ENCODE results near the gene BCL2L1.
A peak's percentile ranks its signal among the peaks of the same experiment; 100 is the strongest.
"Not testable (repeated sequence)": the region's sequence is repeated elsewhere in the genome, so short reads cannot be mapped to it uniquely, and the experiment has no call there.

The BCL2L1 gene

DNA sequence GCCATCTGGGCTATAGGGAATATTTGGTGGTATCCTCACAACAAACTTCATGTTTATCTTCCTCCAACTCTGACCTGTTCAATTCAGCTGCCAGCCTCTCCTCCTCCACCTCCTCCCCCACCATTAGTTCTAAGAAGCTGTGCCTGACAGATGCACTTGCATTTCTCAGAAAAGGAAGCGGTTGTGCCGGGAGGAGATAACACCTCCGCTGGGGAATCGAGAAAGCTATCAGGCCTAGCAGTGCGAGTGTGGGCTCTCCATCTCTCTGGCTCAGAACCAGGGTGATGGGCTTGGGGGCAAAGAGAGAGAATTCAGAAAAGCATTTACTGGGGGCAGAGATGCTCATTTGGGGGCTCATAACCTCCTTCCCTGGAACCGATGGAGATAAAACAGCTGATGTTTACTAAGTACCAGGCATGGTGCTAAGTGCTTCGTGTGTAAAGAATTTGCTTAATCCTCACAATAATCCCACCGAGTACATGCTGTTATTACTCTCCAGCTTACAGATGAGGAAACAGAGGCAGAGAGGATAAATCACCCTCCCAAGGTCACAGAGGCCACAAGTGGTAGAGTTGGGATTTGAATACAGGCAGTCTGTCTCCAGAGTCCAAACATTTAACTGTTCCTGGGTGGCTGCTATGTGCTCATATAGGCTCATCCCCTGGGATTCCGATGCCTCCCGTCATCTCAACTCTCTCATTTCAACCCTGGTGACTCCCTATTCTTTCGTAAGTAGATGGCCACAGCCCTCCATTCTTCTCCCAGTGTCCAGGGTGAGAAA, 46.6 kb downstream of the BCL2L1 start:
- DNase-seq (ENCODE audit: low read depth, low spot score), result no peak

DNA sequence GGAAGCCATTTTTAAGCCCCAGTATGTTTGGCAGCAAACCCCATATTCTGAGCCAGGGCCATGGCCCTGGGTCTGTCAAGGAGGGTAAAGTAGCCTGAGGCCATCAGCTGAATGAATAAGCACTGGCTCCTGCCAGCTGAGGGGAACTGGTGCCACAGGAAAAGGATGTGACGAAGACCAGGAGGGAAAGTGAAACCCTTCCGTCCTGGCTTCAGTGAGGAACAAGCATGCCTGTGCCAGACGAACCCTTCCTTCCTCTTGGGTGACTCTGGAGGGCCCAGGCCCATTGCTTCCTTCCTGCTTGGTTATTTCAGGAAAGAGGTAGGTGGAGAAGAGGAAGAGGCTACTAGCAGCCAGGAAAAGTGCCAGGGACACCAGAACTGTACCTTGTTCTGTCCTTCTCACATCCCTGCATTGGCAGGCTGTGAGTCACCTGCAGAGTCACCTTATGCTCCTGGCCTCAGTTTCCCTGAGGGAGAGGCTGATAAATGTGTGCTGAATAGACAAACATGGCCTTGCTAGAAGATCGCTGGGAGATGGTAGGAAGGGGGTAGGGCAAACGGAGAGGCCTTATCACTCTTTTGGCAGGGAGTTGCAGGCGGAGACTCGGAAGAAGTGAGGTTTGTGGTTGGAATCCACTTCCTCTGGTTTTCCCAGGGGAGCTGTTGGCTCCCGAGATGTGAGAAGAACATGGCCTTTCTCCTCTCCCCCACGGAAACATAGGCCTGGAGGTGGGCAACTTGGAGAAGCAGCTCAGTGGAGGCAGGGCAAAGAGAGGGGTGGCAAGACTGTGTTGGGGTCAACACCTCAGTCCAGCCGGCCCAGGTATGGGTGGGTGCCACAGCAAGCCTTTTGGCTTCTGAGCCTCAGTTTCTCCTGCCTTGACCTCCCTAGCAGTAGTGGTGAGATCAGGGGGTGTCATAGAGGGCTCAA, 47.5 kb downstream of the BCL2L1 start:
- peak; percentile 60 for DNase-seq (ENCODE audit: low read depth, low spot score)

DNA sequence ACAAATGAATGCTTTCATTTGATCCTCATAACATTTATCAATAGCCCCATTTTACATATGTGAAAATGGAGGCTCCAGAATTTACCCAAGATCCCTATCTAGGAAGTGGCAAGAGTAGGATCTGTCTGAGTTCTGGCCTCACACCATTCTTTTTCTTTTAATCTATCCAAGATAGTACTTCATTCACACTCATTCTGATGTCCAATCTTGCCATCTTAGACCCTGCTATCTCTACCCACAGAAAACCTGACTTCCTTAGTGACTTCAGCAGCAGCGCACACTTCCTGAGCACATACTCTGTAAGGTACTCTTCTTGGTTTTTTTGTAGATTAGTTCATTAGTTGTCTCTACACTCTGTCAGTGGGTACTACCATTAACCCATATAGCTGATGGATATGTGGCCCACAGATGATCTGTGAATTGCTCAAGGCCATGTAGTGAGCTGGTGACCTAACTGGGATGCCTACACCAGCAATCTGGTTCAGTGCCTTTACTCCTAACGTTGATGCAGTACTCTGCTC, 48.7 kb downstream of the BCL2L1 start:
- no peak for DNase-seq (ENCODE audit: low read depth, low spot score)

GRCh38 chr20:31673435-31673834, 49.2 kb downstream of the BCL2L1 start:
- no peak for DNase-seq (ENCODE audit: low read depth, low spot score)

- no peak for DNase-seq (ENCODE audit: low read depth, low spot score)
Measured at GRCh38 chr20:31671324-31671723, 51.3 kb downstream of the BCL2L1 start.

GRCh38 chr20:31670371-31671228, 52.1 kb downstream of the BCL2L1 start:
- DNase-seq (ENCODE audit: low read depth, low spot score), result peak; percentile 44

DNA sequence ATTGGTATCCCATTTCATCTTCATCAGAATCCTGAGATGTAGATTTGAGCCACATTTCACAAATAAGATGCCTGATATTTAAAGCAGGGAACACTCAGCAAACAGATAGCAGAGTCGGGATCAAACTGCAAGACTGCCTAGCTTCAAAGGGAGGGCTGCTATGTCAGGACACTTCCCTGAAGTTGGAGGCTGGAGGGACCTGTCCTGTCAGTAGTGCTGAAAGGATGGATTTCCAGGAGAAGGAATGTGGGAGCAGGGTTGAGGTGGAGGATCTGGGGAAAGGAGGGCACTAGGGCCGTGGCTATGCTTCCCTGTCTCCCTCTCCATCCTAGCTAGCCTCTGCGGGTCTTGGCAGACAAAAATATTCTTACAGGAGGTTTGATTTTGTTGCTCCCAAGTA, 52.8 kb downstream of the BCL2L1 start:
- DNase-seq (ENCODE audit: low read depth, low spot score), result no peak

DNA sequence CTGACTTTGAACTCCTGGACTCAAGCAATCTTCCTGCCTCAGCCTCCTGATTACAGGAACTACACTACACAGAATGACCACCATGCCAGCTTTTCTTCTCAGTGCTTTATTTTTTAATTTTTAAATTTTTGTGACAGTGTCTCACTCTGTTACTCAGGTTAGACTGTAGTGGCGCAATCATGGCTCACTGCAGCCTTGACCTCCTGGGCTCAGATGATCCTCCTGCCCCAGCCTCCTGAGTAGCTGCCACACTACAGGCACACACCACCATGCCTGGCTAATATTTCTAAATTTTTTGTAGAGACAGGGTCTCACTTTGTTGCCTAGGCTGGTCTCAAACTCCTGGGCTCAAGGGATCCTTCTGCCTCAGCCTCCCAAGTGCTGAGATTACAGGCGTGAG, 53.7 kb downstream of the BCL2L1 start:
- DNase-seq (ENCODE audit: low read depth, low spot score), result not testable (repeated sequence)

DNA sequence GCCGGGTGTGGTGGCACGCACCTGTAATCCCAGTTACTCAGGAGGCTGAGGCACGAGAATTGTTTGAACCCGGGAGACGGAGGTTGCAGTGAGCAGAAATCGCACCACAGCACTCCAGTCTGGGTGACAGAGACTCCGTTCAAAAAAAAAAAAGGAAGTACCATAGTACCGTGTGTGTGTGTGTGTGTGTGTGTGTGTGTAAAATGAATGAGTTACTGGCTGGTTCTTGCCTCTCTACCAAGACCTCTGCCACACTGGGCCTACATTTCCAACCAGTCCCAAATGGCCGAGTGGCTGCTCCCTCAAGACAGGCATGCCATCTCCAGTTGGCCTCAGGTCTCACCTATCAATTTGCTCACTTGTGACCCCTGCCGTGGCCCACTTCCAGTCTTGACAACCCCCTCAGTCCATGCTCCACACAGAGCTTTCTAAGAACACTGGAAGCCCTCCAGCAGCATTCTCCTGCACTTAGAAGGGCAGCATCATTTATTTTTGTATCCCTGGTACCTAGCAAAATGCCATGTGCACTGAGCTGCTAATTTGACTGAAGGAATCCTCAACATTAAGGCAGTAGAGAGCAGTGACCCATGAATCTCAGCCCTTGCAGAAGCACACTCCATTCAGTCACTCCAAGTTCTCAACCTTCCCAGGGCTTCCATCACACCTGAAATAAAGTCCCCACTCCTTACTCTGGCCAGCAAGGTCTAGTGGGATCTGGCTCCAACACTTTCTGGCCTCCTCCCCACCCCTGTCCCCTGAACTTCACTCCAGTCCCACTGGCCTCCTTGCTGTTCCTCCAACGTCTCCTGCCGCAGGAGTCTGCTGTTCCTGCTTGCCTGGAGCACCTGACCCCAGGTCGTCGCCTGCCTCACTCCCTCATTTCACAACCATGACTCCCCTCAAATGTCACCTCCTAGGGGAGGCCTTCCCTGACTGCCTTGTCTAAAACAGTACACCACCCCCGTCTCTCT, 55.1 kb downstream of the BCL2L1 start:
- no peak for DNase-seq (ENCODE audit: low read depth, low spot score)

DNA sequence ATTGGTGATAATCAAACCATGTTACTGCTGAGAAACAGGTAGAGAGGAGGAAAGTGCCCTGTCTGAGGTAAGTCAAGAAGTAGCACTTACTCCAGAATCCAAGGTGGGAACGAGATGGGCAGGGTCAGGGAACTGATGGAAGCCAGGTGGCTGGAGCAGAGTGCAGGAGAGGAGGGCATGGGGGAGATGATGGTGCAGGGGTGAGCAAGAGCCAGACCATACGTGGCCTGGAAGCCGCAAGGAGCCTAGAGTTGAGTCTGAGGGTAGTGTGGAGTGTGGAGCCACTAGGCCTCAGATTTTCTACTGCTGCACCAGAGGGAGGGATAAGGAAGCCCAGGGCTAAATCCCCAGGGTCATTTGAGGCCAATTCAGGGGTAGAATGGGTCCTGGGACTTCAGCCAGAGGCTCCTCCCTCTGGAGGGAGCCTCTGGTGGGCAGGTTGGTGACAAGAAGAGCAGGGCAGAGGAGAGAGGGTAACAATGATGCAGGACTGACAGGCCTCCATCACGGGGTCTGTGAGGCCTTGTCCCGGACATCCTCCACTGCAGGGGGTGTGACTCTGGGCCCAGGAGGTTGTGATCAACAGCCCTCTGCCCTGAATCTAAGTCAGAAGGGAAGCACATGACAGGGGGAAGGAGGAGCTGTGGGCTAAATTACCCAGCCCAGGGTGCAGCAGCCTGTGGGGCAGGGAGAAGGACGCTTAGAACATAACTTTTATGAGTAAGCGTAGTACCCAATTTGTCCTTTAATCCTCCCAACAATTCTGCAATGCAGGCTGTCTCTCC, 56.2 kb downstream of the BCL2L1 start:
- DNase-seq (ENCODE audit: low read depth, low spot score), result no peak

- no peak for DNase-seq (ENCODE audit: low read depth, low spot score)
Measured at GRCh38 chr20:31665753-31666152, 56.9 kb downstream of the BCL2L1 start.

GRCh38 chr20:31664696-31665354, 57.8 kb downstream of the BCL2L1 start:
- DNase-seq (ENCODE audit: low read depth, low spot score), result no peak

- no peak for DNase-seq (ENCODE audit: low read depth, low spot score)
Measured at GRCh38 chr20:31663838-31664695, 58.6 kb downstream of the BCL2L1 start.

DNA sequence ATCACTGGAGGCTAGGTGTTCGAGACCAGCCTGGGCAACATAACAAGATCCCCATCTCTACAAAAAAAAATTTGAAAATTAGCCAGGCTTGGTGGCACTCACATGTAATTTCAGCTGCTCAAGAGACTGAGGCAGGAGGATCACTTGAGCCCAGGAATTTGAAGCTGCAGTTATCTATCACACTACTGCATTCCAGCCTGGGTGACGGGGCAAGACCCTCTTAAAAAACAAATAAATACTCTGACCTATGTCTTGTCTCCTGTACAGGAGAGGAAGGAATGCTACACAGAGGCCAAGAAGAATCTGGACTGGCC, 59.2 kb downstream of the BCL2L1 start:
- DNase-seq (ENCODE audit: low read depth, low spot score), result no peak

- no peak for DNase-seq (ENCODE audit: low read depth, low spot score)
Measured at GRCh38 chr20:31662372-31662854, 60.3 kb downstream of the BCL2L1 start.

GRCh38 chr20:31661625-31662371, 60.9 kb downstream of the BCL2L1 start:
- peak; percentile 93 for DNase-seq (ENCODE audit: low read depth, low spot score)

DNA sequence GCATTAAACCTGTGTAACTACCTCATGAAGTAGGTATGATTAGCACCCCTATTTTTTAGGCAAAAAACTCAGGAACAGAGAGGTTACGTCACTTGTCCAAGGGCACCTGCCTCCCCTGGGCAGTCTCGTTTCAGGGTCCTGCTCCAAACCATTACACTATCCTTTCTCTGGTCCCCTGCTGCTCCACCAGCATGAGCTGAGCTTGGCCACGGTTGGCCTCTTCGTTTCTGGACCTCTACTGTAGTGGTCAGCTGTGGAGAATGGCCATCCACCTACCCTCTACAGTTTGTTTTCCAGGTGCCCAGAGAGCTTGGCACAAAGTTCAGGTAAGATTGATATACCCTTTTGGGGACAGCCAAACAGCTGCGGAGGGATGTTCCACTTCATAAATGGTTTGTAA, 68.1 kb downstream of the BCL2L1 start:
- DNase-seq (ENCODE audit: low read depth, low spot score), result no peak

Data from astrocyte of the hippocampus (primary cell).